ENCODE measurements around the gene USP9Y.

USP9Y gene

GRCh38 chrY:12752856-12753255, 51.8 kb downstream of the USP9Y start:
- H3K4me2 ChIP-seq (ENCODE audit: low read length) = no peak overlapping the region
- H2BK5ac ChIP-seq (ENCODE audit: low read depth, low read length, poor library complexity) = no peak overlapping the region
- no CpG with 5 or more reads among the region's 6 CpGs for WGBS (ENCODE audit: extremely low coverage, insufficient coverage, insufficient read length)
- no peak overlapping the region for H4K8ac ChIP-seq (ENCODE audit: low read depth, low read length)
- no peak overlapping the region for H2AK5ac ChIP-seq (ENCODE audit: low read length)
- no peak overlapping the region for H3K23ac ChIP-seq (ENCODE audit: low read length)
- no peak overlapping the region for H2AFZ ChIP-seq (ENCODE audit: insufficient read depth, low read length, poor library complexity)
- H4K12ac ChIP-seq (ENCODE audit: low read depth, low read length) = no peak overlapping the region
- H3K4ac ChIP-seq (ENCODE audit: low read depth, low read length) = no peak overlapping the region
- H2BK12ac ChIP-seq (ENCODE audit: low read length) = no peak overlapping the region
- H3K79me2 ChIP-seq (ENCODE audit: control insufficient read depth, insufficient read depth, low read length, poor library complexity) = no peaks in the 10 kb centered on the region
- peaks cover 2% of the 10 kb centered on the region in 2 experiments for H3K36me3 ChIP-seq (ENCODE audit: control insufficient read depth in 1 of 2, insufficient read depth in 2 of 2, low read length in 2 of 2)
- peaks cover 0 to 5% of the 10 kb centered on the region in 2 experiments for H3K4me1 ChIP-seq (ENCODE audit: control insufficient read depth in 1 of 2, insufficient read depth in 2 of 2, low read length in 2 of 2)
- no peak overlapping the region for H4K91ac ChIP-seq (ENCODE audit: low read depth, low read length)
- no peaks in the 10 kb centered on the region for H3K79me1 ChIP-seq (ENCODE audit: low read length)
- H3K27ac ChIP-seq (ENCODE audit: low read depth, low read length) = no peak overlapping the region
- no peak overlapping the region for H2BK120ac ChIP-seq (ENCODE audit: insufficient read depth, low read length, poor library complexity)
- no peaks in the 10 kb centered on the region for H3K27me3 ChIP-seq (ENCODE audit: insufficient read depth, low read length)
- H3K9ac ChIP-seq (ENCODE audit: low read length) = no peak overlapping the region
- H3K14ac ChIP-seq (ENCODE audit: low read length) = no peak overlapping the region
- H3K9me3 ChIP-seq (ENCODE audit: insufficient read depth, low read depth, low read length) = no peaks in the 10 kb centered on the region
- no peak for DNase-seq
- H3K18ac ChIP-seq (ENCODE audit: low read length) = no peak overlapping the region
- no peak overlapping the region for H3K4me3 ChIP-seq (ENCODE audit: low read depth, low read length)

DNA sequence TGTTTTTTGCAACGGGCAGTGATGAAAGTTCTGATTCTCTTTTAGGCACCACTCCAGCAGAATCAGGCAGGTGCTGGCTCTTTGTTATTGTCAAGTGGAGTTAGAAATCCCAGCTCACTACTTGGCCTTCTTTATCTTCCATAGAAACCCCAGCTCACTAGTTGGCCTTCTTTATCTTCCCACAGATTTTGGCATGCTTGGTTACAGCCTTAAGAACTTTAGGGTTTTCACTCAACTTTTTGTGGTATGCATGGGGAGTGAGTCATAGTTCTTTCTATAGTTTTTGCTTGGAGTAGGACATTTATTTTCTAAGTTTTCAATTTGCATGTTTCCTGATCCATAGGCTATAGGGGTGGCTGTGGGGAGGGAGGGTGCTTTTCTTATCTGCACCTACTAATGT, 55.0 kb downstream of the USP9Y start:
- no peak for DNase-seq
- Histone ChIP-seq H3K4me1 (ENCODE audit: control insufficient read depth in 1 of 2, insufficient read depth in 2 of 2, low read length in 2 of 2) (no peaks in the 10 kb centered on the region), H3K79me1 (ENCODE audit: low read length) (no peaks in the 10 kb centered on the region), H2BK120ac (ENCODE audit: insufficient read depth, low read length, poor library complexity) (no peak overlapping the region), H3K27me3 (ENCODE audit: insufficient read depth, low read length) (no peaks in the 10 kb centered on the region), H4K12ac (ENCODE audit: low read depth, low read length) (no peak overlapping the region), H2AK5ac (ENCODE audit: low read length) (no peak overlapping the region), H3K4ac (ENCODE audit: low read depth, low read length) (no peak overlapping the region), H3K4me2 (ENCODE audit: low read length) (no peak overlapping the region), H2AFZ (ENCODE audit: insufficient read depth, low read length, poor library complexity) (no peak overlapping the region), H3K9me3 (ENCODE audit: insufficient read depth, low read depth, low read length) (no peaks in the 10 kb centered on the region), H3K27ac (ENCODE audit: low read depth, low read length) (no peak overlapping the region), H4K8ac (ENCODE audit: low read depth, low read length) (no peak overlapping the region), H3K14ac (ENCODE audit: low read length) (no peak overlapping the region), H2BK5ac (ENCODE audit: low read depth, low read length, poor library complexity) (no peak overlapping the region), H3K79me2 (ENCODE audit: control insufficient read depth, insufficient read depth, low read length, poor library complexity) (no peaks in the 10 kb centered on the region), H4K91ac (ENCODE audit: low read depth, low read length) (no peak overlapping the region), H3K9ac (ENCODE audit: low read length) (no peak overlapping the region), H3K23ac (ENCODE audit: low read length) (no peak overlapping the region), H3K18ac (ENCODE audit: low read length) (no peak overlapping the region), H3K36me3 (ENCODE audit: control insufficient read depth in 1 of 2, insufficient read depth in 2 of 2, low read length in 2 of 2) (peaks cover 3 to 8% of the 10 kb centered on the region in 2 experiments), H2BK12ac (ENCODE audit: low read length) (no peak overlapping the region), H3K4me3 (ENCODE audit: low read depth, low read length) (no peak overlapping the region)
- no CpG with 5 or more reads among the region's 1 CpG for WGBS (ENCODE audit: extremely low coverage, insufficient coverage, insufficient read length)

GRCh38 chrY:12765976-12766375, 64.9 kb downstream of the USP9Y start:
- DNase-seq = no peak
- no peak overlapping the region for H2AFZ ChIP-seq (ENCODE audit: insufficient read depth, low read length, poor library complexity)
- H2BK120ac ChIP-seq (ENCODE audit: insufficient read depth, low read length, poor library complexity) = no peak overlapping the region
- no peak overlapping the region for H2AK5ac ChIP-seq (ENCODE audit: low read length)
- no peaks in the 10 kb centered on the region for H3K9me3 ChIP-seq (ENCODE audit: insufficient read depth, low read depth, low read length)
- H3K36me3 ChIP-seq (ENCODE audit: control insufficient read depth in 1 of 2, insufficient read depth in 2 of 2, low read length in 2 of 2) = peaks cover 2 to 5% of the 10 kb centered on the region in 2 experiments
- no peaks in the 10 kb centered on the region for H3K4me1 ChIP-seq (ENCODE audit: control insufficient read depth in 1 of 2, insufficient read depth in 2 of 2, low read length in 2 of 2)
- H3K18ac ChIP-seq (ENCODE audit: low read length) = no peak overlapping the region
- H3K23ac ChIP-seq (ENCODE audit: low read length) = no peak overlapping the region
- H2BK5ac ChIP-seq (ENCODE audit: low read depth, low read length, poor library complexity) = no peak overlapping the region
- WGBS (ENCODE audit: extremely low coverage, insufficient coverage, insufficient read length) = no CpG with 5 or more reads among the region's 4 CpGs
- H3K4ac ChIP-seq (ENCODE audit: low read depth, low read length) = no peak overlapping the region
- H4K8ac ChIP-seq (ENCODE audit: low read depth, low read length) = no peak overlapping the region
- no peak overlapping the region for H4K91ac ChIP-seq (ENCODE audit: low read depth, low read length)
- H3K79me1 ChIP-seq (ENCODE audit: low read length) = no peaks in the 10 kb centered on the region
- no peaks in the 10 kb centered on the region for H3K27me3 ChIP-seq (ENCODE audit: insufficient read depth, low read length)
- no peak overlapping the region for H3K14ac ChIP-seq (ENCODE audit: low read length)
- no peaks in the 10 kb centered on the region for H3K79me2 ChIP-seq (ENCODE audit: control insufficient read depth, insufficient read depth, low read length, poor library complexity)
- H4K12ac ChIP-seq (ENCODE audit: low read depth, low read length) = no peak overlapping the region
- no peak overlapping the region for H3K27ac ChIP-seq (ENCODE audit: low read depth, low read length)
- no peak overlapping the region for H3K4me2 ChIP-seq (ENCODE audit: low read length)
- no peak overlapping the region for H3K9ac ChIP-seq (ENCODE audit: low read length)
- H2BK12ac ChIP-seq (ENCODE audit: low read length) = no peak overlapping the region
- H3K4me3 ChIP-seq (ENCODE audit: low read depth, low read length) = no peak overlapping the region

DNA sequence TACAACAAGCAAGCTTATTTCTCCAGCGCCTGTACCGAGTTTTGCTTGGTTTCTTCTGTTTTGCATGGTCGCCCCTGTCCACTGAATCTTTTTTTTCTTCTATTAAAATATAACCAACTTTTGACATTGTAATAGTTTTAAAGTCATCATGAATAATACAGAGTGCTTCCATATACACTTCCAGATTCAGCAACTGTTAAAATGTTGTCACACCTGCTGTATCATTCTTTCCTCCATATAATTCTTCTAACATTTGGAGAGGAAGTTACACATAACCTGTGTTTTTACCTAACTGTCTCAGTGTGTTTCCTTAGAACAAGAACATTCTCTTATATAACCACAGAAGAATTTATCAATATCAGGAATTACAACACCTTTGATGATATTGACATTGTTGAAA, 83.5 kb downstream of the USP9Y start:
- no peak overlapping the region for H2BK120ac ChIP-seq (ENCODE audit: insufficient read depth, low read length, poor library complexity)
- WGBS (ENCODE audit: extremely low coverage, insufficient coverage, insufficient read length) = no CpG with 5 or more reads among the region's 3 CpGs
- H3K79me2 ChIP-seq (ENCODE audit: control insufficient read depth, insufficient read depth, low read length, poor library complexity) = no peaks in the 10 kb centered on the region
- no peak overlapping the region for H2AFZ ChIP-seq (ENCODE audit: insufficient read depth, low read length, poor library complexity)
- no peak overlapping the region for H3K4ac ChIP-seq (ENCODE audit: low read depth, low read length)
- DNase-seq = no peak
- no peak overlapping the region for H4K12ac ChIP-seq (ENCODE audit: low read depth, low read length)
- H2BK5ac ChIP-seq (ENCODE audit: low read depth, low read length, poor library complexity) = no peak overlapping the region
- H3K27me3 ChIP-seq (ENCODE audit: insufficient read depth, low read length) = no peaks in the 10 kb centered on the region
- no peak overlapping the region for H3K18ac ChIP-seq (ENCODE audit: low read length)
- H3K4me1 ChIP-seq (ENCODE audit: control insufficient read depth in 1 of 2, insufficient read depth in 2 of 2, low read length in 2 of 2) = no peaks in the 10 kb centered on the region
- no peak overlapping the region for H3K9ac ChIP-seq (ENCODE audit: low read length)
- no peak overlapping the region for H3K27ac ChIP-seq (ENCODE audit: low read depth, low read length)
- H2BK12ac ChIP-seq (ENCODE audit: low read length) = no peak overlapping the region
- H3K9me3 ChIP-seq (ENCODE audit: insufficient read depth, low read depth, low read length) = no peaks in the 10 kb centered on the region
- H3K79me1 ChIP-seq (ENCODE audit: low read length) = no peaks in the 10 kb centered on the region
- H3K36me3 ChIP-seq (ENCODE audit: control insufficient read depth in 1 of 2, insufficient read depth in 2 of 2, low read length in 2 of 2) = peaks cover 2% of the 10 kb centered on the region in 2 experiments
- no peak overlapping the region for H4K91ac ChIP-seq (ENCODE audit: low read depth, low read length)
- no peak overlapping the region for H3K4me3 ChIP-seq (ENCODE audit: low read depth, low read length)
- H2AK5ac ChIP-seq (ENCODE audit: low read length) = no peak overlapping the region
- no peak overlapping the region for H3K23ac ChIP-seq (ENCODE audit: low read length)
- no peak overlapping the region for H3K14ac ChIP-seq (ENCODE audit: low read length)
- H3K4me2 ChIP-seq (ENCODE audit: low read length) = no peak overlapping the region
- no peak overlapping the region for H4K8ac ChIP-seq (ENCODE audit: low read depth, low read length)
